PFSK-1 (cell line): ENCODE measurements around the gene QKI.

Experiments
- POLR2AphosphoS5 ChIP-seq: IDR thresholded peaks from 2 replicates; pipeline ENCODE4 v1.6.1; 2012; ENCODE audit warnings: low read depth, mild to moderate bottlenecking, control low read depth, low read length, moderate library complexity
- TAF1 ChIP-seq: IDR thresholded peaks from 2 replicates; pipeline ENCODE4 v1.6.1; 2012; ENCODE audit warnings: low read length, control low read depth, borderline replicate concordance; ENCODE audit not compliant: insufficient read depth
- TF ChIP-seq, protein P1 (sequence below), 2 experiments: IDR thresholded peaks; 2 replicates each; pipeline versions ENCODE4 v1.6.1 to v1.8.0; 2011 to 2012; ENCODE audit warnings: low read depth in 2 of 2, low read length in 2 of 2, control low read depth in 1 of 2, inconsistent platforms in 1 of 2, mild to moderate bottlenecking in 1 of 2, moderate library complexity in 1 of 2; ENCODE audit not compliant: insufficient read depth in 1 of 2

DNA sequence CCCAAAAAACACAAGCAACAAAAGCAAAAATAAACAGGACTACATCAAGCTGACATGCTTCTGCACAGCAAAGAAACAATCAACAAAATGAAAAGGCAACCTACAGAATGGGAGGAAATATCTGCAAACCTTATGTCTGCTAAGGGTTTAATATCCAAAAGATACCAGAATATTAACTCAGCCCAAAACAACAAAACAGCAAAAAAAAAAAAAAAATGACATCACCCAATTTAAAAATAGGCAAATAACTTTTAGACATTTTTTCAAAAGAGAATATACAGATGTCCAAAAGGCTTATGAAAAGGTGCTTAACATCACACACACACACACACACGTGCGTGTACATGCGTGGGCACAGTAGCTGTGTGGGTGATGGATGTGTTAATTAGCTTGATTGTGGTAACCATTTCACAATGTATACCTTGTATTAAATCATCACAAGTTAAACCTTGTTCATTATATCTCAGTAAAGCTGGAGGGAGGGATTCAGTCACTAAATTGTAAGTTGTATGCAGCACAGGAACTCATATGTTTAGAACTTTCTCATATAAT is 52.4 kb downstream of the QKI start:
- TF ChIP-seq POLR2AphosphoS5: no peak
- TF ChIP-seq TAF1: no peak
- TF ChIP-seq, protein P1, sequence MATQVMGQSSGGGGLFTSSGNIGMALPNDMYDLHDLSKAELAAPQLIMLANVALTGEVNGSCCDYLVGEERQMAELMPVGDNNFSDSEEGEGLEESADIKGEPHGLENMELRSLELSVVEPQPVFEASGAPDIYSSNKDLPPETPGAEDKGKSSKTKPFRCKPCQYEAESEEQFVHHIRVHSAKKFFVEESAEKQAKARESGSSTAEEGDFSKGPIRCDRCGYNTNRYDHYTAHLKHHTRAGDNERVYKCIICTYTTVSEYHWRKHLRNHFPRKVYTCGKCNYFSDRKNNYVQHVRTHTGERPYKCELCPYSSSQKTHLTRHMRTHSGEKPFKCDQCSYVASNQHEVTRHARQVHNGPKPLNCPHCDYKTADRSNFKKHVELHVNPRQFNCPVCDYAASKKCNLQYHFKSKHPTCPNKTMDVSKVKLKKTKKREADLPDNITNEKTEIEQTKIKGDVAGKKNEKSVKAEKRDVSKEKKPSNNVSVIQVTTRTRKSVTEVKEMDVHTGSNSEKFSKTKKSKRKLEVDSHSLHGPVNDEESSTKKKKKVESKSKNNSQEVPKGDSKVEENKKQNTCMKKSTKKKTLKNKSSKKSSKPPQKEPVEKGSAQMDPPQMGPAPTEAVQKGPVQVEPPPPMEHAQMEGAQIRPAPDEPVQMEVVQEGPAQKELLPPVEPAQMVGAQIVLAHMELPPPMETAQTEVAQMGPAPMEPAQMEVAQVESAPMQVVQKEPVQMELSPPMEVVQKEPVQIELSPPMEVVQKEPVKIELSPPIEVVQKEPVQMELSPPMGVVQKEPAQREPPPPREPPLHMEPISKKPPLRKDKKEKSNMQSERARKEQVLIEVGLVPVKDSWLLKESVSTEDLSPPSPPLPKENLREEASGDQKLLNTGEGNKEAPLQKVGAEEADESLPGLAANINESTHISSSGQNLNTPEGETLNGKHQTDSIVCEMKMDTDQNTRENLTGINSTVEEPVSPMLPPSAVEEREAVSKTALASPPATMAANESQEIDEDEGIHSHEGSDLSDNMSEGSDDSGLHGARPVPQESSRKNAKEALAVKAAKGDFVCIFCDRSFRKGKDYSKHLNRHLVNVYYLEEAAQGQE (IDR thresholded peaks at IDR 0.05; ENCODE audit: insufficient read depth in 1 of 2, low read depth in 2 of 2, low read length in 2 of 2): no peak
